OCI-LY1 (cell line): ENCODE data around the gene KCNH2.

Experiments
- H2AFZ ChIP-seq: fragments of 200-600 bp; sonication (generic), shearing (Covaris generic); 2 replicates; pipeline ENCODE4 v1.6.0; 2014; ENCODE audit warnings: antibody characterized with exemption, mild to moderate bottlenecking, low read length
- H3F3A ChIP-seq: fragments of 200-600 bp; sonication (generic), shearing (Covaris generic); 2 replicates; pipeline ENCODE4 v1.6.0; 2014; ENCODE audit warnings: mild to moderate bottlenecking, antibody characterized with exemption, low read length, moderate library complexity; ENCODE audit not compliant: insufficient read depth
- H3K27ac ChIP-seq: fragments of 200-600 bp; sonication (generic); 2 replicates; pipeline ENCODE4 v1.5.1; 2014; ENCODE audit warnings: low read length, mixed run types, mild to moderate bottlenecking, low read depth; ENCODE audit not compliant: poor library complexity, severe bottlenecking
- H3K27me3 ChIP-seq: fragments of 200-600 bp; sonication (generic); 2 replicates; pipeline ENCODE4 v1.6.0; 2014; ENCODE audit warnings: antibody characterized with exemption, mild to moderate bottlenecking, low read length, moderate library complexity; ENCODE audit not compliant: insufficient read depth
- H3K36me3 ChIP-seq: fragments of 200-600 bp; sonication (generic); 2 replicates; pipeline ENCODE4 v1.6.1; 2014; ENCODE audit warnings: mild to moderate bottlenecking, antibody characterized with exemption, low read length, moderate library complexity, mixed read lengths; ENCODE audit not compliant: insufficient read depth
- H3K4me1 ChIP-seq: fragments of 200-600 bp; sonication (generic); 2 replicates; pipeline ENCODE4 v1.5.1; 2014; ENCODE audit warnings: mild to moderate bottlenecking, low read length, moderate library complexity; ENCODE audit not compliant: insufficient read depth, severe bottlenecking
- H3K4me2 ChIP-seq: fragments of 200-600 bp; sonication (generic), shearing (Covaris generic); 2 replicates; pipeline ENCODE4 v1.6.1; 2014; ENCODE audit warnings: low read length
- H3K4me3 ChIP-seq: fragments of 200-600 bp; sonication (generic); 2 replicates; pipeline ENCODE4 v1.5.1; 2014; ENCODE audit warnings: low read length, low read depth, mild to moderate bottlenecking, mixed read lengths; ENCODE audit not compliant: poor library complexity, severe bottlenecking
- H3K79me2 ChIP-seq: fragments of 200-600 bp; shearing (Covaris generic); 2 replicates; pipeline ENCODE4 v1.6.1; 2016; ENCODE audit warnings: mixed run types, low read length, mixed read lengths; ENCODE audit not compliant: insufficient read depth
- H3K9ac ChIP-seq: fragments of 200-600 bp; sonication (generic), shearing (Covaris generic); 2 replicates; pipeline ENCODE4 v1.6.1; 2014; ENCODE audit warnings: mild to moderate bottlenecking, low read length, mixed read lengths
- H3K9me2 ChIP-seq: fragments of 200-600 bp; sonication (generic), shearing (Covaris generic); 2 replicates; pipeline ENCODE4 v1.6.1; 2014; ENCODE audit warnings: low read depth, mild to moderate bottlenecking, low read length, mixed read lengths
- H3K9me3 ChIP-seq: fragments of 200-600 bp; shearing (Covaris generic); 2 replicates; pipeline ENCODE4 v1.6.1; 2014; ENCODE audit warnings: low read length, mixed read lengths
- H4K20me1 ChIP-seq: fragments of 200-600 bp; sonication (generic), shearing (Covaris generic); 2 replicates; pipeline ENCODE4 v1.6.0; 2016; ENCODE audit warnings: mild to moderate bottlenecking, low read length; ENCODE audit not compliant: insufficient read depth
- CTCF ChIP-seq: fragments of 200-600 bp; sonication (generic), shearing (Covaris generic); IDR thresholded peaks from 2 replicates; pipeline ENCODE4 v1.5.1; 2017; ENCODE audit warnings: mild to moderate bottlenecking, antibody characterized with exemption, low read length, moderate library complexity, mixed read lengths
- EZH2 ChIP-seq: fragments of 200-600 bp; sonication (generic), shearing (Covaris generic); IDR thresholded peaks from 2 replicates; pipeline ENCODE4 v1.8.0; 2017; ENCODE audit warnings: borderline replicate concordance, mixed run types, mild to moderate bottlenecking, antibody characterized with exemption, low read length, moderate library complexity, mixed read lengths

KCNH2 gene

GRCh38 chr7:150941351-150942000, 36.6 kb downstream of the KCNH2 start:
- Histone ChIP-seq H2AFZ (no peak overlapping the region), H3K79me2 (no peaks in the 10 kb centered on the region)

GRCh38 chr7:150940431-150941102, 37.6 kb downstream of the KCNH2 start:
- Histone ChIP-seq H3K27ac (no peak overlapping the region), H3K4me1 (peaks cover 10% of the 10 kb centered on the region), H2AFZ (no peak overlapping the region), H3K9ac (no peak overlapping the region), H3K4me2 (no peak overlapping the region), H3F3A (no peaks in the 10 kb centered on the region), H4K20me1 (no peaks in the 10 kb centered on the region), H3K9me3 (no peaks in the 10 kb centered on the region), H3K79me2 (no peaks in the 10 kb centered on the region), H3K4me3 (no peak overlapping the region), H3K9me2 (no peaks in the 10 kb centered on the region), H3K27me3 (0 out of 2 replicates have a peak, but pooled peaks cover 7% of the 10 kb centered on the region), H3K36me3 (no peaks in the 10 kb centered on the region)
- TF ChIP-seq EZH2 (no peak), CTCF (no peak)

More at GRCh38 chr7:150941351-150942000, 36.6 kb downstream of the KCNH2 start:
- Histone ChIP-seq H3K36me3 (no peaks in the 10 kb centered on the region), H3K27ac (no peak overlapping the region), H3K9me3 (no peaks in the 10 kb centered on the region), H3K9me2 (no peaks in the 10 kb centered on the region), H3K4me2 (no peak overlapping the region), H4K20me1 (no peaks in the 10 kb centered on the region), H3K27me3 (0 out of 2 replicates have a peak, but pooled peaks cover 7% of the 10 kb centered on the region), H3K4me1 (peaks cover 10% of the 10 kb centered on the region), H3K9ac (no peak overlapping the region), H3K4me3 (no peak overlapping the region), H3F3A (no peaks in the 10 kb centered on the region)
- TF ChIP-seq EZH2 (no peak), CTCF (no peak)

GRCh38 chr7:150939466-150939865, 38.7 kb downstream of the KCNH2 start:
- peaks cover 10% of the 10 kb centered on the region for H3K4me1 ChIP-seq

More at GRCh38 chr7:150939466-150939865, 38.7 kb downstream of the KCNH2 start:
- Histone ChIP-seq H3K4me2 (no peak overlapping the region), H2AFZ (no peak overlapping the region), H3K9ac (no peak overlapping the region), H3K9me2 (no peaks in the 10 kb centered on the region), H3K9me3 (no peaks in the 10 kb centered on the region), H3F3A (no peaks in the 10 kb centered on the region), H3K4me3 (no peak overlapping the region), H3K27ac (no peak overlapping the region), H3K36me3 (no peaks in the 10 kb centered on the region), H3K79me2 (no peaks in the 10 kb centered on the region), H3K27me3 (0 out of 2 replicates have a peak, but pooled peaks cover under 1% of the 10 kb centered on the region), H4K20me1 (no peaks in the 10 kb centered on the region)
- TF ChIP-seq CTCF (no peak), EZH2 (no peak)
